GM12872 (cell line): ENCODE results near the gene CAMSAP1.

Experiments used
- TF ChIP-seq, protein P1 (sequence below): IDR thresholded peaks from 3 replicates; pipeline ENCODE4 v1.5.1; 2011; ENCODE audit warnings: low read depth, mild to moderate bottlenecking, low read length, moderate library complexity; ENCODE audit not compliant: insufficient read depth

The CAMSAP1 gene

GRCh38 chr9:135931349-135931820, 24.0 kb upstream of the CAMSAP1 start:
- TF ChIP-seq, protein P1, sequence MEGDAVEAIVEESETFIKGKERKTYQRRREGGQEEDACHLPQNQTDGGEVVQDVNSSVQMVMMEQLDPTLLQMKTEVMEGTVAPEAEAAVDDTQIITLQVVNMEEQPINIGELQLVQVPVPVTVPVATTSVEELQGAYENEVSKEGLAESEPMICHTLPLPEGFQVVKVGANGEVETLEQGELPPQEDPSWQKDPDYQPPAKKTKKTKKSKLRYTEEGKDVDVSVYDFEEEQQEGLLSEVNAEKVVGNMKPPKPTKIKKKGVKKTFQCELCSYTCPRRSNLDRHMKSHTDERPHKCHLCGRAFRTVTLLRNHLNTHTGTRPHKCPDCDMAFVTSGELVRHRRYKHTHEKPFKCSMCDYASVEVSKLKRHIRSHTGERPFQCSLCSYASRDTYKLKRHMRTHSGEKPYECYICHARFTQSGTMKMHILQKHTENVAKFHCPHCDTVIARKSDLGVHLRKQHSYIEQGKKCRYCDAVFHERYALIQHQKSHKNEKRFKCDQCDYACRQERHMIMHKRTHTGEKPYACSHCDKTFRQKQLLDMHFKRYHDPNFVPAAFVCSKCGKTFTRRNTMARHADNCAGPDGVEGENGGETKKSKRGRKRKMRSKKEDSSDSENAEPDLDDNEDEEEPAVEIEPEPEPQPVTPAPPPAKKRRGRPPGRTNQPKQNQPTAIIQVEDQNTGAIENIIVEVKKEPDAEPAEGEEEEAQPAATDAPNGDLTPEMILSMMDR: no peak

DNA sequence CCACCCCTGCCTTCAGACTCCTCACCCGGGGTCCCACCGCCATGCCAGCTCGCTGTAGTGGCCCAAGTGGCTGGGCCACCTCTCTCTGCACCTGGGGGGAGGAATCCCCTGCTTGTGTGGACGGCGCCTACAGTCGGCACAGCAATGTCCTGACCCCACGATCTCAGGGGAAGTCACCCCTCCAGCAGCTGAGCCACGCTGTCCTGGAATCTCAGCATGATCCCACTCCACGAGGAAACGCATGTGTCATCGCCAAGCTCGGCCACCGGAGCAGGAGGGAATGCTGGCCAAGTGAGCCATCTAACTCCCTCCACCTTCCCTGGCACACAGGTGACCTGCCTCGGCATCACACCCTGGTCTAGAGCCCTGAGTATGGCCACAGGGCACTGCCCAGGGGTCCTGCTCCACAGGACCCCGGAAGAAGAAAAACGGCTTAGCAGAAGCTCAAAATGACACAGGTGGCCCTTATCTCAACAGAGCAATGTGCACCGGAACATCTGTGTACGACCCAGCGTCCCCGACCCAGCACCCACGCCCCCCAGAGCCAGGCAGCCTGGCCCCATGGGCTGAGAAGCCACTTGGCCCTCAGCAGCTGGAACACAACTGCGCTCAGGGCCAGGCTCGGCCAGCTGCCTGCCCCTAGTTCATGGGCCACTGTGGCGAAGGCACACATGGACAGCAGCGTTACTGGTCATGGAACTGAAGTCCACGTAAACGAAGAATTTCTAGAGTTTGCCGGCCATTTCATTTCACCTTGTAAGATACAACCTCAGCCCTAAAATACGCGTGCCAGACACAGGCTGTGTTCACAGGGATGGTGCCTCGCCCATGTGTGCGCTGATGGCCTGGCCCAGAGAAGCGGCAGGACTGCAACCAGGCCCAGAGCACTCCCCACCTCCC, 23.4 kb upstream of the CAMSAP1 start:
- TF ChIP-seq, protein P1: no peak

DNA sequence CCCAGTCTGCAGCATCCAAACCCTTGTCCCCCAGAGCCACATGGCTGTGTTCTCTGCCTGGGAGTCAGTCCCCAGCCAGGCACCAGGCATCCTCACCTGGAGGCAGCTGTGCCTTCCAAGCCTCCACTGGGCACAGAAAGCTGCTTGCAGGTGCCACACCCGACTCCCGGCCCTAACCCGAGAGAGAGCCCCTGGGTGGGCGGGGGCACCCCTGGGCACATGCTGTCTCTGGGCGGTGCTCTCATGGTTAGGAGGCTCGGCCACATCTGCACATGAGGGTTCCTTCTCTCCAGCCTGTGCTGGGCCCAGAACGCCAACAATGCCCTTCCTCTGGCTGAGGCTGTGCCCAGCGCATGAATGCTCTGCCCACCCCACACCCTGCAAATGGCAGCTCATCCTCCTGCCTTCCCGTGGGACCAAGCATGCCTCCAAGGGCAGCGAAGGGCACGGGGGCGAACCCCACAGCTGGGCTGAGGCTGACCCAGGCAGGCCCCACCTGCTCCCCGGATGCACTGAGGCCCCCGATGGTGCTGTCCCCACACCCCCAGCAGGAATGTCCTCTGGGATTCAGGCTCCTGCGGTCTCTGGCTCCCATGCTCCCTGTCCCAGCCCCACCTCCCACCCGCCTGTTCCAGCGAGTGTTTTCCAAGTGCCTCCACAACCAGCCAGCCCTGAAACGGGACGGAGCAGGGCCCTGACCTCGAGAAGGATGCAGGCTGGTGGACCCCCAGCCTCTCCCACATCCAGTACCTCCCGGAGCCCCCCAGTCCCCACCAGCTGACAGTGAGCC, 22.5 kb upstream of the CAMSAP1 start:
- TF ChIP-seq, protein P1: no peak

GRCh38 chr9:135928731-135929655, 21.6 kb upstream of the CAMSAP1 start:
- TF ChIP-seq, protein P1: no peak

DNA sequence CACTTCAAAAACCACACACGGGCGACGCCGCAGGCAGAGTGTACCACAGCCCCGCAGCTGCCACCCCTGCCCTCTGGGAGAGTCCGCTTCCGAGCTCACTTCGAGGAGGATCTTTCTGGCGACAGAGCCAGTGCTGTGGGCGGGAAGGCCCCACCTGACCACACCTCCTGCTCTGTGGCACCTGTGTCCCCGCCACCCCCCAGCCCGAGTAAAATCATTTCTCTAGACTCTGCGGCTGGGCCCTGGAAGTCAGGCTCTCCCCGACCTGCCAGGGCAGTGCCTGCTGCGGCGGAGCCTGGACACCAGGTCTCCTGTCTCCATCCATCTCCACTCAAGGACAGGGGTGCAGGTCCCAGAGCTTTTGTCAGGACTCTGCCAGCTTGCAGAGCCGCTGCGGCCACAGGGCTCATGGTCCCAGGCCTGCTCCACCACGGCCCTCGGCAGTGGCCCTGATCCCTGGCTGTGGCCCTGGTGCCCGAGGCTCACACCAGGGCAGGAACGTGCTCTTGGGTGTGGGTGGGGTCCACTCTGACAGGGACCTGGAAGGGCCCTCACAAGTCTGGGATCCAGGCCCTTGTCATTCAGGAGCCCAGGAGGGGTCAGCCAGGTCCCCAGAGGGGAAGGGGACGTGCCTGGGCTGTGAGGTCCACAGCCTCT, 20.9 kb upstream of the CAMSAP1 start:
- TF ChIP-seq, protein P1: no peak

DNA sequence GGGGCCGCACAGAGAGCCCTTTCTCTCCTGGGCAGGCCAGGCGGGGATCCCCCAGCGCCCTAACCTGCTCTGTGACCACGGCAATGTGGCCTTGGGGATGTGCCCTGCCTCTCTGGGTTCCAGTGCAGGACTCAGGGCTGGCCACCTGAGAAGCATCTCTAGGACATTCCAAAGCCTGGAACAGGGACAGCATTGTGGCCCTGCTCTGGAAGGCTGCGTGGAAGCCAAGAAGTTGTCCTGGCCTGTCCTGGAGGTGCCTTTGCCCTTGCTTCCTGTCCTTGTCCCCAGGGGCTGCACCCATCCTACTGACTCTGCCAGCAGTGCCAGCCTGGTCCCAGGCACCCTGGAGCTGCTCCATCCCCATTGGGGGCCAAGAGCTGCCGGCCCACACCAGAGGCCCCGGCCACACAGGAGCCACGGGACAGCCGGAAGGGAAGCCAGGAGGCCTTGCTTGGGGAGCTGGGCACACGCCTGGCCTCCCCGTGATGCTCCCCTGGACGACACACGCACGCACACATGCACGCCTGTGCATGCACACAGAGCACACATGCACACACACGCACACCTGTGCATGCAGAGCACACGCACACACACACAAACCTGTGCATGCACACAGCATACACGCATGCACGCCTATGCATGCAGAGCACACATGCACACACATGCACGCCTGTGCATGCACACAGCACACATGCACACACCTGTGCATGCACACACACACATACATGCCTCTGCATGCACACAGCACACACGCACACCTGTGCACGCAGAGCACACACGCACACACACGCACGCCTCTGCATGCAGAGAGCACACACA, 20.1 kb upstream of the CAMSAP1 start:
- TF ChIP-seq, protein P1: no peak
